Mesendoderm (in vitro differentiated cells): ENCODE results near the gene RASL10B.

Source experiments
- DNase-seq: peaks from one replicate; pipeline ENCODE4 v3.0.0; 2013
- H2AK5ac ChIP-seq: 2 replicates; pipeline ENCODE4 v1.6.1; 2013; ENCODE audit warnings: low read length, inconsistent platforms
- H2BK120ac ChIP-seq: 2 replicates; pipeline ENCODE4 v1.6.1; 2013; ENCODE audit warnings: low read depth, mild to moderate bottlenecking, low read length, moderate library complexity, mixed read lengths
- H2BK15ac ChIP-seq: replicated peaks from 2 replicates; pipeline ENCODE4 v1.6.1; 2013; ENCODE audit warnings: low read depth, mild to moderate bottlenecking, moderate library complexity
- H2BK5ac ChIP-seq: 2 replicates; pipeline ENCODE4 v1.6.1; 2013; ENCODE audit warnings: low read length, inconsistent platforms
- H3K18ac ChIP-seq: 2 replicates; pipeline ENCODE4 v1.6.1; 2013; ENCODE audit warnings: mild to moderate bottlenecking, low read length, mixed read lengths
- H3K23ac ChIP-seq: one replicate; pipeline ENCODE4 v1.6.1; 2013; ENCODE audit warnings: low read length
- H3K27ac ChIP-seq: 2 replicates; pipeline ENCODE4 v1.5.1; 2013; ENCODE audit warnings: low read depth, mild to moderate bottlenecking, inconsistent platforms, low read length, moderate library complexity
- H3K27me3 ChIP-seq: 2 replicates; pipeline ENCODE4 v1.6.1; 2013; ENCODE audit warnings: low read length, control low read depth, mild to moderate bottlenecking, inconsistent platforms; ENCODE audit not compliant: insufficient read depth, poor library complexity
- H3K36me3 ChIP-seq: 2 replicates; pipeline ENCODE4 v1.6.1; 2013; ENCODE audit warnings: low read length, inconsistent platforms; ENCODE audit not compliant: control insufficient read depth, insufficient read depth
- H3K4ac ChIP-seq: one replicate; pipeline ENCODE4 v1.6.1; 2013; ENCODE audit warnings: low read depth, mild to moderate bottlenecking, low read length, moderate library complexity
- H3K4me1 ChIP-seq: 2 replicates; pipeline ENCODE4 v1.6.1; 2013; ENCODE audit warnings: low read depth, low read length, inconsistent platforms; ENCODE audit not compliant: control insufficient read depth
- H3K4me2 ChIP-seq: 2 replicates; pipeline ENCODE4 v1.6.1; 2013; ENCODE audit warnings: low read length
- H3K4me3 ChIP-seq: 2 replicates; pipeline ENCODE4 v1.5.1; 2013; ENCODE audit warnings: mild to moderate bottlenecking, low read length
- H3K56ac ChIP-seq: one replicate; pipeline ENCODE4 v1.6.1; 2013; ENCODE audit warnings: low read length
- H3K79me1 ChIP-seq: 2 replicates; pipeline ENCODE4 v1.6.1; 2013; ENCODE audit warnings: low read length, inconsistent platforms
- H3K79me2 ChIP-seq: 2 replicates; pipeline ENCODE4 v1.6.1; 2013; ENCODE audit warnings: mild to moderate bottlenecking, low read length; ENCODE audit not compliant: control insufficient read depth, insufficient read depth
- H3K9ac ChIP-seq: 2 replicates; pipeline ENCODE4 v1.6.1; 2013; ENCODE audit warnings: low read length, inconsistent platforms
- H4K5ac ChIP-seq: one replicate; pipeline ENCODE4 v1.6.1; 2013; ENCODE audit warnings: low read length
- H4K8ac ChIP-seq: one replicate; pipeline ENCODE4 v1.6.1; 2013; ENCODE audit warnings: low read depth, mild to moderate bottlenecking, control low read depth, low read length, moderate library complexity
- WGBS: extraction: QIAGEN DNeasy Blood & Tissue Kit; methylation state at CpG from one replicate; pipeline ENCODE4 v1.1.7; 2013; ENCODE audit warnings: low lambda C conversion rate, missing lambda C conversion rate; ENCODE audit not compliant: insufficient coverage; ENCODE audit errors: extremely low coverage; 5-methylcytosine and 5-hydroxymethylcytosine counted together

Gene RASL10B

DNA sequence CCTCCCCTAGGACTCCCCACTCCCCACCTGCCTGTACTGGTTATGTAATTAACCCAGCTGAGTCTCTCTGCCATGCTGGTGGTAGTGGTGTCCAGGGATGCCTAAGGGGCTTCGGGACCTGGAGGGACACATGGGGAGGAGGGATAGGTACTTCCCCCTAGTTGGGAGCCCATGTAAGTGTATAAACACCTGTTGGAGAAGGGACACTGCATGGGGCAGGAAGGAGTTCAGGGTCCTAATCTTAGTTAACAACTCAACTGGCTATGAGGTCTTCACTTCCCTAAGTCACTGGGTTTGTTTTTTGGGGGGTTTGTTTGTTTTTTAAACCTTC, 1.3 kb downstream of the RASL10B start:
- Histone ChIP-seq H3K27ac (no peak overlapping the region), H4K8ac (no peak overlapping the region), H3K4me2 (no peak overlapping the region), H3K79me2 (no peaks in the 10 kb centered on the region), H2AK5ac (no peak overlapping the region), H3K79me1 (no peaks in the 10 kb centered on the region), H4K5ac (no peak overlapping the region), H3K4ac (no peak overlapping the region), H3K4me1 (peaks cover 17% of the 10 kb centered on the region), H3K9ac (no peak overlapping the region), H3K56ac (no peak overlapping the region), H3K23ac (no peak overlapping the region), H2BK120ac (no peak overlapping the region), H3K36me3 (no peaks in the 10 kb centered on the region), H3K27me3 (no peaks in the 10 kb centered on the region), H2BK15ac (no peak overlapping the region), H3K4me3 (no peak overlapping the region), H3K18ac (no peak overlapping the region), H2BK5ac (no peak overlapping the region)
- no peak for DNase-seq
- WGBS = no CpG with 5 or more reads among the region's 1 CpG

DNA sequence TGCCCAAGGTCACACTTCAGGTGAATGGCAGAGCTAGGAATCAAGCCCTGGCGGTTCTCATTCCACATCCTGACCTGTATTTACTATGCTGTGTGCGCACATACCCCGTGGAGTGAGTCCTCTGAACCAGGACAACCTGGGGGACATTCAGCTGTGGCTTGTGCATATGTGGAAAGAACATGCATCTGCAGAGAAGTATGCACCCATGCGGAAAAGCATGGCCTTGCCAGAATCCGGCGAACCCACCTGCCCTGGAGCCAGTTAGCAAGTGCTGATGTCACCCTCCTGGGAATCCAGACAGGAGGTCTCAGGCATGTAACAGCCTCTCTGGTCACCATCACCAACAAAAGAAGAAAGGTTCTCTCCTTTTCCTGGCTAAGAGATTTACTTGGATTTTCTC, 1.9 kb downstream of the RASL10B start:
- no peaks in the 10 kb centered on the region for H3K79me2 ChIP-seq
- H3K9ac ChIP-seq = no peak overlapping the region
- no CpG with 5 or more reads among the region's 6 CpGs for WGBS
- H3K4ac ChIP-seq = no peak overlapping the region
- no peak overlapping the region for H4K8ac ChIP-seq
- H3K27ac ChIP-seq = no peak overlapping the region
- no peak overlapping the region for H4K5ac ChIP-seq
- no peaks in the 10 kb centered on the region for H3K27me3 ChIP-seq
- H3K4me2 ChIP-seq = no peak overlapping the region
- no peak overlapping the region for H2BK120ac ChIP-seq
- no peaks in the 10 kb centered on the region for H3K79me1 ChIP-seq
- H3K36me3 ChIP-seq = no peaks in the 10 kb centered on the region
- H2BK5ac ChIP-seq = no peak overlapping the region
- H3K23ac ChIP-seq = no peak overlapping the region
- no peak overlapping the region for H3K18ac ChIP-seq
- no peak overlapping the region for H2AK5ac ChIP-seq
- DNase-seq = peak; percentile 80
- peaks cover 17% of the 10 kb centered on the region for H3K4me1 ChIP-seq
- no peak overlapping the region for H3K56ac ChIP-seq
- no peak overlapping the region for H3K4me3 ChIP-seq
- H2BK15ac ChIP-seq = no peak overlapping the region

GRCh38 chr17:35734396-35734795, 3.0 kb downstream of the RASL10B start:
- no peak for DNase-seq
- H3K4me1 ChIP-seq = peaks cover 11% of the 10 kb centered on the region
- no peaks in the 10 kb centered on the region for H3K36me3 ChIP-seq
- no peak overlapping the region for H3K27ac ChIP-seq
- H2BK120ac ChIP-seq = no peak overlapping the region
- H3K27me3 ChIP-seq = no peaks in the 10 kb centered on the region
- H3K18ac ChIP-seq = no peak overlapping the region
- H3K4ac ChIP-seq = no peak overlapping the region
- no peak overlapping the region for H2AK5ac ChIP-seq
- H3K9ac ChIP-seq = no peak overlapping the region
- H4K8ac ChIP-seq = no peak overlapping the region
- WGBS = no CpG with 5 or more reads among the region's 7 CpGs
- H3K4me3 ChIP-seq = no peak overlapping the region
- H3K79me2 ChIP-seq = no peaks in the 10 kb centered on the region
- no peak overlapping the region for H4K5ac ChIP-seq
- H2BK5ac ChIP-seq = no peak overlapping the region
- H3K4me2 ChIP-seq = no peak overlapping the region
- no peaks in the 10 kb centered on the region for H3K79me1 ChIP-seq
- H2BK15ac ChIP-seq = no peak overlapping the region
- no peak overlapping the region for H3K56ac ChIP-seq
- H3K23ac ChIP-seq = no peak overlapping the region

DNA sequence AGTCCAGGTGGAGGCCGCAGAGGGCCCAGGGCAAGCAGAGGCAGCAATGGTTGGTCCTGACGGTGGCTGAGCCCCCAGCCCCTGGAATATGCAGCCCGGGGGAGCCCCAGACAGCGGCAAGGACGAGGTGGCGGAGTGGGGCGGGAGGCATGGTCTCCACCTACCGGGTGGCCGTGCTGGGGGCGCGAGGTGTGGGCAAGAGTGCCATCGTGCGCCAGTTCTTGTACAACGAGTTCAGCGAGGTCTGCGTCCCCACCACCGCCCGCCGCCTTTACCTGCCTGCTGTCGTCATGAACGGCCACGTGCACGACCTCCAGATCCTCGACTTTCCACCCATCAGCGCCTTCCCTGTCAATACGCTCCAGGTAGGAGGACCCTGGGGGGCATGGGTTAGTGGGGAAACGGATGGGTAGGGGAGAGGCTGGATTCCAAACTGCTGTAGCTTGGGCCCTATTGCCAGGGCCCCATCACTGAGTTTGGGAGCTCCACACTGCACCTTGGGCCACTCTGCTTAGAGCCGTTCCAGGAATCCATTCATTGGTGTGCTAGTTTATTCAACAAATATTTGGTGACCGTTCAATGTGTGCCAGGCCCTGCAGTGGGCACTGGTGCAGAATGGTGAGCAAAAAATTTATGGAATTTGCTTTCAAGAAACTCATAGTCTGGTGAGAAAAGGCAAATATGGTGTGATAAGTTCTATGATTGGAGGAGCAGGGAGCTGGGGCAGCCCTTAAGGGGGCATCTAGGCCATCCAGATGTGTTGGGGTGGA, 3.8 kb downstream of the RASL10B start:
- Histone ChIP-seq H2BK15ac (no peak overlapping the region), H3K56ac (no peak overlapping the region), H3K27me3 (peaks cover 3% of the 10 kb centered on the region), H2AK5ac (no peak overlapping the region), H3K79me1 (no peaks in the 10 kb centered on the region), H2BK5ac (no peak overlapping the region), H4K5ac (no peak overlapping the region), H3K27ac (no peak overlapping the region), H3K4me3 (no peak overlapping the region), H3K4me2 (no peak overlapping the region), H3K79me2 (no peaks in the 10 kb centered on the region), H3K4ac (no peak overlapping the region), H4K8ac (no peak overlapping the region), H2BK120ac (no peak overlapping the region), H3K36me3 (no peaks in the 10 kb centered on the region), H3K18ac (no peak overlapping the region), H3K4me1 (peaks cover 7% of the 10 kb centered on the region), H3K23ac (no peak overlapping the region), H3K9ac (no peak overlapping the region)
- no peak for DNase-seq
- no CpG with 5 or more reads among the region's 29 CpGs for whole genome bisulfite sequencing

GRCh38 chr17:35736236-35736635, 4.8 kb downstream of the RASL10B start:
- no peak overlapping the region for H2AK5ac ChIP-seq
- H4K8ac ChIP-seq = no peak overlapping the region
- WGBS = no CpG with 5 or more reads among the region's 5 CpGs
- H3K18ac ChIP-seq = no peak overlapping the region
- no peak overlapping the region for H3K4me2 ChIP-seq
- H2BK120ac ChIP-seq = no peak overlapping the region
- no peak overlapping the region for H3K9ac ChIP-seq
- H3K23ac ChIP-seq = no peak overlapping the region
- H2BK15ac ChIP-seq = no peak overlapping the region
- H2BK5ac ChIP-seq = no peak overlapping the region
- H3K56ac ChIP-seq = no peak overlapping the region
- no peak overlapping the region for H3K4me3 ChIP-seq
- peaks cover 10% of the 10 kb centered on the region for H3K27me3 ChIP-seq
- no peaks in the 10 kb centered on the region for H3K79me2 ChIP-seq
- H4K5ac ChIP-seq = no peak overlapping the region
- H3K4me1 ChIP-seq = no peaks in the 10 kb centered on the region
- no peak for DNase-seq
- H3K79me1 ChIP-seq = no peaks in the 10 kb centered on the region
- H3K27ac ChIP-seq = no peak overlapping the region
- no peak overlapping the region for H3K4ac ChIP-seq
- no peaks in the 10 kb centered on the region for H3K36me3 ChIP-seq

DNA sequence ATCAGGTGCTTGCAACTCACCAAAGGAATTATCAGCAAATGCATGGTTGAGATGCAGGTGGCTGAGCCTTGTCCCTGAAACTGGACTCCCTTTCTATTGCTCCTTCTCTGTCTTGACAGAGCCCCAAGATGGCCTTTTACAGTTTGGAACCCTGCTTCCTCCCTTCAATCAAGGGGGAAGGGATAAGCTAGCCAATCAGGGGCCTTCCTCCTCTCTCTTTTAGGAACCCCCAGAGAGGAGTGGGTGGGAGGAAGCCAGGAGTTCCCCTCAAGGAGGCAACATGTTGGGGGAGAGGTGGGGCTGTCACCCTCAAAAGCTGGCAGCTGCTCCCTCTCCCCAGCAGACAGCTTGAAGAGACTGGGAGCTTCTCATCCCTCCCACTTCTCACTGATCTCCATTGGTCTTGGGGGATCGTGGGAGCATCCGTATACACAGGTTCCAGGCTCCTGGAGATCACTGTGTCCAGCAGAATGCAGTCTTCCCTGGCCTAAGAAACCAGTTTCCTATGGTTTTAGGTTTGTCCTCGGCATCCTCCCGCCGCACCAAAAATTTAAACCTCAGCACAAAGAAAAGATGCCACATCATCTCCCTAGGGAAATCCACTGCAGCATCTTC, 7.2 kb downstream of the RASL10B start:
- no peak overlapping the region for H2BK15ac ChIP-seq
- H3K79me2 ChIP-seq = no peaks in the 10 kb centered on the region
- peaks cover 14% of the 10 kb centered on the region for H3K27me3 ChIP-seq
- H3K36me3 ChIP-seq = no peaks in the 10 kb centered on the region
- no peak overlapping the region for H3K4me3 ChIP-seq
- no peak overlapping the region for H4K5ac ChIP-seq
- no peak overlapping the region for H3K4me2 ChIP-seq
- H3K56ac ChIP-seq = no peak overlapping the region
- no peak overlapping the region for H2AK5ac ChIP-seq
- no peak overlapping the region for H3K23ac ChIP-seq
- no peak for DNase-seq
- H2BK5ac ChIP-seq = no peak overlapping the region
- H3K18ac ChIP-seq = no peak overlapping the region
- no peak overlapping the region for H3K27ac ChIP-seq
- no peak overlapping the region for H3K9ac ChIP-seq
- H2BK120ac ChIP-seq = no peak overlapping the region
- no peaks in the 10 kb centered on the region for H3K79me1 ChIP-seq
- no peaks in the 10 kb centered on the region for H3K4me1 ChIP-seq
- no CpG with 5 or more reads among the region's 5 CpGs for WGBS
- no peak overlapping the region for H3K4ac ChIP-seq
- H4K8ac ChIP-seq = no peak overlapping the region
